Vagina (tissue), 2 donors: ENCODE results near the gene AHDC1.

Source experiments
- POLR2A ChIP-seq, 2 donors: fragments of 450-650 bp; IDR thresholded peaks; one replicate each; pipeline ENCODE4 v1.6.1; 2017; ENCODE audit warnings: antibody characterized with exemption in 2 of 2, mild to moderate bottlenecking in 2 of 2, moderate library complexity in 2 of 2
- TF ChIP-seq, protein P1 (sequence below), 3 experiments: fragments of 450-650 bp in 2 of 3; fragments of 200-600 bp in 1 of 3; sonication (generic) in 1 of 3; IDR thresholded peaks; one replicate each; pipeline ENCODE4 v1.5.1; 2017 to 2019; ENCODE audit warnings: antibody characterized with exemption in 3 of 3, mild to moderate bottlenecking in 2 of 3, moderate library complexity in 2 of 3

DNA sequence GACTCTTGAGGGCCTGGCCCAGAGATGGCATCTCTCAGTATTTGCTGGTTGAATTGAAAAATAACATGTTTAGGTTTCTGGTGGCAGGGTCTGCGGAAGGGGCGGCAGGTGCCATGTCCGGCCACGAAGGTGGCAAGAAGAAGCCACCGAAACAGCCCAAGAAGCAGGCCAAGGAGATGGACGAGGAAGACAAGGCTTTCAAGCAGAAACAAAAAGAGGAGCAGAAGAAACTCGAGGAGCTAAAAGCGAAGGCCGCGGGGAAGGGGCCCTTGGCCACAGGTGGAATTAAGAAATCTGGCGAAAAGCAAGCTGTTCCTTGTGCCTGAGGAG lies 45.3 kb upstream of the AHDC1 start:
- TF ChIP-seq, protein P1, sequence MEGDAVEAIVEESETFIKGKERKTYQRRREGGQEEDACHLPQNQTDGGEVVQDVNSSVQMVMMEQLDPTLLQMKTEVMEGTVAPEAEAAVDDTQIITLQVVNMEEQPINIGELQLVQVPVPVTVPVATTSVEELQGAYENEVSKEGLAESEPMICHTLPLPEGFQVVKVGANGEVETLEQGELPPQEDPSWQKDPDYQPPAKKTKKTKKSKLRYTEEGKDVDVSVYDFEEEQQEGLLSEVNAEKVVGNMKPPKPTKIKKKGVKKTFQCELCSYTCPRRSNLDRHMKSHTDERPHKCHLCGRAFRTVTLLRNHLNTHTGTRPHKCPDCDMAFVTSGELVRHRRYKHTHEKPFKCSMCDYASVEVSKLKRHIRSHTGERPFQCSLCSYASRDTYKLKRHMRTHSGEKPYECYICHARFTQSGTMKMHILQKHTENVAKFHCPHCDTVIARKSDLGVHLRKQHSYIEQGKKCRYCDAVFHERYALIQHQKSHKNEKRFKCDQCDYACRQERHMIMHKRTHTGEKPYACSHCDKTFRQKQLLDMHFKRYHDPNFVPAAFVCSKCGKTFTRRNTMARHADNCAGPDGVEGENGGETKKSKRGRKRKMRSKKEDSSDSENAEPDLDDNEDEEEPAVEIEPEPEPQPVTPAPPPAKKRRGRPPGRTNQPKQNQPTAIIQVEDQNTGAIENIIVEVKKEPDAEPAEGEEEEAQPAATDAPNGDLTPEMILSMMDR (IDR thresholded peaks at IDR 0.05): no peak
- no peak for TF ChIP-seq POLR2A (IDR thresholded peaks at IDR 0.05)
